ENCODE data around the gene FADD. TPM values are rescaled to one million over a fixed set of nuclear protein-coding genes. Genes with fewer than 3 reads are reported as not detected.

The FADD gene
- total RNA-seq, 1 donor from 2014 or later, result 40.8 TPM

- Mint-ChIP-seq H3K27me3 (ENCODE audit: low read depth, unreplicated experiment) (peaks cover 46% of the 10 kb centered on the region), H3K9me3 (ENCODE audit: unreplicated experiment) (peaks cover 3% of the 10 kb centered on the region), H3K4me3 (ENCODE audit: unreplicated experiment) (no peak overlapping the region), H3K4me1 (ENCODE audit: low read depth, unreplicated experiment) (no peaks in the 10 kb centered on the region), H3K36me3 (ENCODE audit: low read depth, unreplicated experiment) (no peaks in the 10 kb centered on the region), H3K27ac (ENCODE audit: unreplicated experiment) (no peak overlapping the region)
- no peaks in the 10 kb centered on the region for H3K36me3 ChIP-seq (ENCODE audit: insufficient read depth, low read length)
- FAIRE-seq (no peak), DNase-seq (ENCODE audit: low read depth) (no peak)
- H3K4me2 ChIP-seq (ENCODE audit: low read length), result no peak overlapping the region
- H2AFZ ChIP-seq (ENCODE audit: low read depth, low read length), result no peak overlapping the region
- no peaks in the 10 kb centered on the region for H3K9me3 ChIP-seq (ENCODE audit: insufficient read depth, low read depth, low read length)
- H4K20me1 ChIP-seq (ENCODE audit: insufficient read depth, low read length), result no peaks in the 10 kb centered on the region
- no peak overlapping the region for H3K27ac ChIP-seq (ENCODE audit: low read depth, low read length)
- no peaks in the 10 kb centered on the region for H3K4me1 ChIP-seq (ENCODE audit: insufficient read depth, low read length)
- TF ChIP-seq EZH2 (IDR thresholded peaks at IDR 0.05; ENCODE audit: insufficient read depth, low read length) (no peak), CTCF (IDR thresholded peaks at IDR 0.05; ENCODE audit: insufficient read depth, low read depth, low read length) (no peak)
- H3K79me2 ChIP-seq (ENCODE audit: insufficient read depth, low read length), result no peaks in the 10 kb centered on the region
- H3K4me3 ChIP-seq (ENCODE audit: insufficient read depth, low read depth, low read length), result no peak overlapping the region
- no peaks in the 10 kb centered on the region for H3K27me3 ChIP-seq (ENCODE audit: insufficient read depth, low read length)
- no peak overlapping the region for H3K9ac ChIP-seq (ENCODE audit: low read length)
Observed at GRCh38 chr11:70182266-70182665, 20.8 kb upstream of the FADD start.

- H3K4me1 ChIP-seq (ENCODE audit: insufficient read depth, low read length), result no peaks in the 10 kb centered on the region
- no peaks in the 10 kb centered on the region for H3K79me2 ChIP-seq (ENCODE audit: insufficient read depth, low read length)
- FAIRE-seq (no peak), DNase-seq (ENCODE audit: low read depth) (no peak)
- H4K20me1 ChIP-seq (ENCODE audit: insufficient read depth, low read length), result no peaks in the 10 kb centered on the region
- no peaks in the 10 kb centered on the region for H3K27me3 ChIP-seq (ENCODE audit: insufficient read depth, low read length)
- Mint-ChIP-seq H3K27ac (ENCODE audit: unreplicated experiment) (no peak overlapping the region), H3K4me1 (ENCODE audit: low read depth, unreplicated experiment) (no peaks in the 10 kb centered on the region), H3K9me3 (ENCODE audit: unreplicated experiment) (peaks cover 3% of the 10 kb centered on the region), H3K4me3 (ENCODE audit: unreplicated experiment) (no peak overlapping the region), H3K27me3 (ENCODE audit: low read depth, unreplicated experiment) (peaks cover 51% of the 10 kb centered on the region), H3K36me3 (ENCODE audit: low read depth, unreplicated experiment) (no peaks in the 10 kb centered on the region)
- H3K9me3 ChIP-seq (ENCODE audit: insufficient read depth, low read depth, low read length), result no peaks in the 10 kb centered on the region
- no peak overlapping the region for H2AFZ ChIP-seq (ENCODE audit: low read depth, low read length)
- H3K9ac ChIP-seq (ENCODE audit: low read length), result no peak overlapping the region
- H3K4me3 ChIP-seq (ENCODE audit: insufficient read depth, low read depth, low read length), result no peak overlapping the region
- no peak for TF ChIP-seq EZH2 (IDR thresholded peaks at IDR 0.05; ENCODE audit: insufficient read depth, low read length)
- TF ChIP-seq CTCF (IDR thresholded peaks at IDR 0.05; ENCODE audit: insufficient read depth, low read depth, low read length), result no peak
- no peaks in the 10 kb centered on the region for H3K36me3 ChIP-seq (ENCODE audit: insufficient read depth, low read length)
- no peak overlapping the region for H3K27ac ChIP-seq (ENCODE audit: low read depth, low read length)
- no peak overlapping the region for H3K4me2 ChIP-seq (ENCODE audit: low read length)
Observed at GRCh38 chr11:70183032-70183431, 20.1 kb upstream of the FADD start.

GRCh38 chr11:70183483-70184176 is 19.5 kb upstream of the FADD start:
- no peaks in the 10 kb centered on the region for H3K36me3 ChIP-seq (ENCODE audit: insufficient read depth, low read length)
- Mint-ChIP-seq H3K9me3 (ENCODE audit: unreplicated experiment) (peaks cover 3% of the 10 kb centered on the region), H3K4me1 (ENCODE audit: low read depth, unreplicated experiment) (no peaks in the 10 kb centered on the region), H3K4me3 (ENCODE audit: unreplicated experiment) (no peak overlapping the region), H3K27me3 (ENCODE audit: low read depth, unreplicated experiment) (peaks cover 50% of the 10 kb centered on the region), H3K36me3 (ENCODE audit: low read depth, unreplicated experiment) (no peaks in the 10 kb centered on the region), H3K27ac (ENCODE audit: unreplicated experiment) (no peak overlapping the region)
- H3K4me2 ChIP-seq (ENCODE audit: low read length), result no peak overlapping the region
- no peaks in the 10 kb centered on the region for H3K9me3 ChIP-seq (ENCODE audit: insufficient read depth, low read depth, low read length)
- TF ChIP-seq EZH2 (IDR thresholded peaks at IDR 0.05; ENCODE audit: insufficient read depth, low read length) (no peak), CTCF (IDR thresholded peaks at IDR 0.05; ENCODE audit: insufficient read depth, low read depth, low read length) (no peak)
- H3K4me1 ChIP-seq (ENCODE audit: insufficient read depth, low read length), result no peaks in the 10 kb centered on the region
- no peaks in the 10 kb centered on the region for H4K20me1 ChIP-seq (ENCODE audit: insufficient read depth, low read length)
- H3K9ac ChIP-seq (ENCODE audit: low read length), result no peak overlapping the region
- no peaks in the 10 kb centered on the region for H3K79me2 ChIP-seq (ENCODE audit: insufficient read depth, low read length)
- H3K27me3 ChIP-seq (ENCODE audit: insufficient read depth, low read length), result no peaks in the 10 kb centered on the region
- no peak overlapping the region for H3K4me3 ChIP-seq (ENCODE audit: insufficient read depth, low read depth, low read length)
- H3K27ac ChIP-seq (ENCODE audit: low read depth, low read length), result no peak overlapping the region
- FAIRE-seq (no peak), DNase-seq (ENCODE audit: low read depth) (no peak)
- no peak overlapping the region for H2AFZ ChIP-seq (ENCODE audit: low read depth, low read length)

All from astrocyte (in vitro differentiated cells and primary cell).